Measurements from ENCODE around the gene DNAAF5. TPM values are rescaled to one million over a fixed set of nuclear protein-coding genes. Genes with fewer than 3 reads are reported as not detected.

DNAAF5 gene
- total and polyA plus RNA-seq, 2 experiments from 2014 or later = 32.7 to 93.8 TPM

DNA sequence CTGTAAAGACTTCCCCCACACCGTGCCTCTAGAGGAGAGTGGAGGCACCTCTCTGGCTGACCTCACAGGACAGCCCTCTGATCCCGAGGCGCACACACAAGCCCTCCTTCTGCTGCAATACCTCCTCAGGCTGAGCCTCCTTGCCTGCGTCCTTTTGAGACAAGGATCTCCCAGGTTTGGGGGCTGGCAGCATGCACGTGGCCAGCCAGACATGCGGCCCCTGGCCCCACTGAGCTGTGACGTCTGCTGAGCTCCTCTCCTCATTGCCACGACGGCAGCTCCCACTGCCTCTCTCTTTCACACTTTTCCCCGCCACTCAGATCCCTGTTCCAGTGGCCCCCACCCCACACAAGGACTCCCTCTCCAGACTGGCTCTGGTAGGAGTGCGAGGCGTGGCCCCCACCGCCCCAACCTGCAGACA, 12.2 kb upstream of the DNAAF5 start:
- H3K27me3 ChIP-seq = no peaks in the 10 kb centered on the region
- no peak overlapping the region for H3K4me3 ChIP-seq
- H3K4me1 ChIP-seq (ENCODE audit: low read depth) = no peaks in the 10 kb centered on the region
- no peak for DNase-seq (ENCODE audit: low read depth in 1 of 2, low spot score in 1 of 2)
- TF ChIP-seq, protein P1, sequence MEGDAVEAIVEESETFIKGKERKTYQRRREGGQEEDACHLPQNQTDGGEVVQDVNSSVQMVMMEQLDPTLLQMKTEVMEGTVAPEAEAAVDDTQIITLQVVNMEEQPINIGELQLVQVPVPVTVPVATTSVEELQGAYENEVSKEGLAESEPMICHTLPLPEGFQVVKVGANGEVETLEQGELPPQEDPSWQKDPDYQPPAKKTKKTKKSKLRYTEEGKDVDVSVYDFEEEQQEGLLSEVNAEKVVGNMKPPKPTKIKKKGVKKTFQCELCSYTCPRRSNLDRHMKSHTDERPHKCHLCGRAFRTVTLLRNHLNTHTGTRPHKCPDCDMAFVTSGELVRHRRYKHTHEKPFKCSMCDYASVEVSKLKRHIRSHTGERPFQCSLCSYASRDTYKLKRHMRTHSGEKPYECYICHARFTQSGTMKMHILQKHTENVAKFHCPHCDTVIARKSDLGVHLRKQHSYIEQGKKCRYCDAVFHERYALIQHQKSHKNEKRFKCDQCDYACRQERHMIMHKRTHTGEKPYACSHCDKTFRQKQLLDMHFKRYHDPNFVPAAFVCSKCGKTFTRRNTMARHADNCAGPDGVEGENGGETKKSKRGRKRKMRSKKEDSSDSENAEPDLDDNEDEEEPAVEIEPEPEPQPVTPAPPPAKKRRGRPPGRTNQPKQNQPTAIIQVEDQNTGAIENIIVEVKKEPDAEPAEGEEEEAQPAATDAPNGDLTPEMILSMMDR (IDR thresholded peaks at IDR 0.05; ENCODE audit: low read depth, low read length) = no peak
- H3K27ac ChIP-seq = no peak overlapping the region
- no peaks in the 10 kb centered on the region for H3K36me3 ChIP-seq
- no peaks in the 10 kb centered on the region for H3K9me3 ChIP-seq (ENCODE audit: low read depth)

DNA sequence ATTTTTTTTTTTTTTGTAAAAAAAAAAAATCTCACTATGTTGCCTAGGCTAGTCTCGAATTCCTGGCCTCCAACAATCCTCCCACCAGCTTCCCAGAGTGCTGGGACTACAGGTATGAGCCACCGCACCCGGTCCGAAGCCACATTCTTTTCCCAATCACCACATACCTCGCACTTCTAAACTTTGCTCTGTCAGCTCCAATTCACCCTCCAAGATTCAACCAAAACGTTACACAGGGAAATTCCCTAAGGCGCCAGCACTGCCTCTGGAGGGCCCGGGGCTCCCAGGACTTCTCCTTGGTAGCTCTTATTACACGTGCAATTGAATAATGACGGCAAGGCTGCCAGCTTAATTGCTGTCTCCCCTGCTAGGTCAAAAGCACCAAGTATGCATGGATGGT, 10.3 kb upstream of the DNAAF5 start:
- Histone ChIP-seq H3K27ac (no peak overlapping the region), H3K36me3 (no peaks in the 10 kb centered on the region), H3K27me3 (no peaks in the 10 kb centered on the region), H3K4me3 (no peak overlapping the region), H3K9me3 (ENCODE audit: low read depth) (no peaks in the 10 kb centered on the region), H3K4me1 (ENCODE audit: low read depth) (no peaks in the 10 kb centered on the region)
- TF ChIP-seq, protein P1 (IDR thresholded peaks at IDR 0.05; ENCODE audit: low read depth, low read length) = no peak
- DNase-seq (ENCODE audit: low read depth in 1 of 2, low spot score in 1 of 2) = no peak

DNA sequence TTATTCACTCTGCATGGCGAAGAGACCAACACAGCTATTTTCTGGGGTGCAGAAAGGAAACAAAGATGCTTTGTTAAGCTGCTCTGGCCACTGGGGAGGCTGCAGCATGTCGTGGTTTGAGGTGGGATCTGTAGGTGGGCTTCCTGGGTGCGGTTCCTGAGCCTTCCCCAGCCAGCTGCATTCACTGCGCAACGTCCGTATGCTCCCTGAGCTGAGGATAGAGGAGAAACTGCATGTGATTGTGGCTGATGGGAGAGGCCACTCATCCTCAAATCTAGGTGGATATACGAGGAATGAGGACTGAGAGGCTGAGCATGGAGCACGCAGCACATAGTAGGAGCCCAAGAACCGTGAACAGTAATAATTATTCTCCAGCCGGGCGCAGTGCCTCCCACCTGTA, 9.9 kb upstream of the DNAAF5 start:
- Histone ChIP-seq H3K36me3 (no peaks in the 10 kb centered on the region), H3K27me3 (no peaks in the 10 kb centered on the region), H3K27ac (no peak overlapping the region), H3K4me3 (no peak overlapping the region), H3K9me3 (ENCODE audit: low read depth) (no peaks in the 10 kb centered on the region), H3K4me1 (ENCODE audit: low read depth) (no peaks in the 10 kb centered on the region)
- TF ChIP-seq, protein P1 (IDR thresholded peaks at IDR 0.05; ENCODE audit: low read depth, low read length) = no peak
- no peak for DNase-seq (ENCODE audit: low read depth in 1 of 2, low spot score in 1 of 2)

DNA sequence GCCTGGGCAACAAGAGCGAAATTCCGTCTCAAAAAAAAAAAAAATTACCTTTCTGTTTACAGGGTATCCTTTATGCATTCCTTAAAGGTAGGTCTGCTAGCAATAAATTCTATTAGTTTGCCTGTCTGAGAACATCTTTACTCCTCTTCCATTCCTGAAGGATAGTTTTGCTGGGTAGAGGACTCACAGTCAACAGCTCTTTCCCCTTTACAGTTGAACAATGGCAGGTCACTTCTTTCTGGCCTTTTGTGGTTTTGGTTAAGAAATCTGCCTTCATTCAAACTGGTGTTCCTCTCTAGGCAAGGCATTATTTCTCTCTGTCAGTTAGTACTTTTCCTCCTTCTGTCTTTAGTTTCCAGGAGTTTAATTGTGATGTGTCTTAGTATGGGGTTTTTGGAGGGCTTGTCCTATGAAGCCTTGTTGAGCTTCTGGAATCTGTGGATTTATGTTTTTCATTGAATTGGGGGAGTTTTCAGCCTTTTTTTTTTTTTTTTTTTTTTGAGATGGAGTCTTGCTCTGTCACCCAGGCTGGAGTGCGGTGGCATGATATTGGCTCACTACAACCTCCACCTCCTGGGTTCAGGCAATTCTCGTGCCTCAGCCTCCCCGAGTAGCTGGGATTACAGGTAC, 4.8 kb upstream of the DNAAF5 start:
- no peaks in the 10 kb centered on the region for H3K4me1 ChIP-seq (ENCODE audit: low read depth)
- no peak overlapping the region for H3K4me3 ChIP-seq
- DNase-seq (ENCODE audit: low read depth in 1 of 2, low spot score in 1 of 2) = peak in 1 of 2 donors; percentile 32
- H3K36me3 ChIP-seq = no peaks in the 10 kb centered on the region
- TF ChIP-seq, protein P1 (IDR thresholded peaks at IDR 0.05; ENCODE audit: low read depth, low read length) = no peak
- H3K9me3 ChIP-seq (ENCODE audit: low read depth) = no peaks in the 10 kb centered on the region
- no peaks in the 10 kb centered on the region for H3K27me3 ChIP-seq
- H3K27ac ChIP-seq = no peak overlapping the region

DNA sequence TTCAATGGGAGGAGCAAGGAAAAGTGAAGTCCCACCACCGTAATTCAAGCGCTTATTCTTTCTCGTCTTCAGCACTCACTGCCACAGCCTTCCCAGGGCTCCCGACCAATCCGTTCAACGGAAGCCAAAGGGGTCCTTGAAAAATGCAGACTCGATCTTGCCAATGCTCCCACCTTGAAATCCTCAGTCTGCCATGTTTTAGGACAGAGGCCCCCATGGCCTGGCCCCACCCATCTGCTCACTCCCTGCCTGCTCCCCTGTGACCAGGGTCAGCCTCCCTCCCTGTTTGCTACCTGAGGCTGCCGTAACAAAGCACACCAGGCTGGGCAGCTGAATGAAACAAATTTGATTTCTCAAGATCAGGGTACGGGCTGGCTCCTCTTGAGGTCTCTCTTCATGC, 3.0 kb upstream of the DNAAF5 start:
- Histone ChIP-seq H3K27ac (no peak overlapping the region), H3K36me3 (no peaks in the 10 kb centered on the region), H3K4me3 (no peak overlapping the region), H3K27me3 (no peaks in the 10 kb centered on the region), H3K4me1 (ENCODE audit: low read depth) (peaks cover 6% of the 10 kb centered on the region), H3K9me3 (ENCODE audit: low read depth) (no peaks in the 10 kb centered on the region)
- TF ChIP-seq, protein P1 (IDR thresholded peaks at IDR 0.05; ENCODE audit: low read depth, low read length) = no peak
- no peak for DNase-seq (ENCODE audit: low read depth in 1 of 2, low spot score in 1 of 2)
